Fibroblast of lung (primary cell): ENCODE data around the gene WDR64. TPM values are rescaled to one million over a fixed set of nuclear protein-coding genes. Genes with fewer than 3 reads are reported as not detected.
A peak's percentile ranks its signal among the peaks of the same experiment; 100 is the strongest.

Source experiments
- DNase-seq, 2 donors: peaks; one replicate each; pipeline versions ENCODE4 v3.0.0 to v3.0.0-alpha.2; 2010; ENCODE audit warnings: low read depth in 2 of 2
- H2AFZ ChIP-seq: 2 replicates; pipeline ENCODE4 v1.5.1; 2012; ENCODE audit warnings: low read length, control low read depth, inconsistent platforms
- H3K27ac ChIP-seq: 2 replicates; pipeline ENCODE4 v1.5.1; 2011; ENCODE audit warnings: low read length, control low read depth; ENCODE audit not compliant: insufficient read depth
- H3K27me3 ChIP-seq: 2 replicates; pipeline ENCODE4 v1.5.1; 2011; ENCODE audit warnings: mild to moderate bottlenecking, low read length; ENCODE audit not compliant: control insufficient read depth, insufficient read depth
- H3K36me3 ChIP-seq: 2 replicates; pipeline ENCODE4 v1.5.1; 2011; ENCODE audit warnings: low read length; ENCODE audit not compliant: control insufficient read depth, insufficient read depth
- H3K4me1 ChIP-seq: 2 replicates; pipeline ENCODE4 v1.5.1; 2011; ENCODE audit warnings: low read length; ENCODE audit not compliant: control insufficient read depth, insufficient read depth; ENCODE audit errors: extremely low read depth
- H3K4me2 ChIP-seq: 2 replicates; pipeline ENCODE4 v1.5.1; 2011; ENCODE audit warnings: low read length, control low read depth; ENCODE audit not compliant: insufficient read depth; ENCODE audit errors: extremely low read depth
- H3K4me3 ChIP-seq, 4 experiments: fragments of 200-600 bp in 1 of 4; sonication (generic) in 1 of 4; replicated peaks in 1 of 4; 2 replicates each; pipeline ENCODE4 v1.5.1; 2011 to 2016; ENCODE audit warnings: low read length in 4 of 4, low read depth in 3 of 4, mild to moderate bottlenecking in 3 of 4, control low read depth in 2 of 4, inconsistent platforms in 1 of 4, mixed read lengths in 1 of 4; ENCODE audit not compliant: insufficient read depth in 1 of 4; ENCODE audit errors: control extremely low read depth in 1 of 4
- H3K79me2 ChIP-seq: 2 replicates; pipeline ENCODE4 v1.5.1; 2012; ENCODE audit warnings: mild to moderate bottlenecking, low read length, inconsistent platforms; ENCODE audit not compliant: control insufficient read depth, insufficient read depth
- H3K9ac ChIP-seq: 2 replicates; pipeline ENCODE4 v1.5.1; 2011; ENCODE audit warnings: mild to moderate bottlenecking, low read length, control low read depth; ENCODE audit not compliant: insufficient read depth
- H3K9me3 ChIP-seq: 2 replicates; pipeline ENCODE4 v1.5.1; 2012; ENCODE audit warnings: low read depth, low read length; ENCODE audit not compliant: control insufficient read depth, insufficient read depth
- H4K20me1 ChIP-seq: 2 replicates; pipeline ENCODE4 v1.5.1; 2011; ENCODE audit warnings: low read length; ENCODE audit not compliant: control insufficient read depth, insufficient read depth; ENCODE audit errors: extremely low read depth
- EZH2 ChIP-seq: IDR thresholded peaks from 2 replicates; pipeline ENCODE4 v1.5.1; 2012; ENCODE audit warnings: low read length, control low read depth, mild to moderate bottlenecking; ENCODE audit errors: missing control alignments
- polyA plus RNA-seq, 2 donors: library from polyadenylated mRNA; depleted of rRNA in 1 of 2; stranded (reverse) in 1 of 2; unstranded in 1 of 2; fragments of >200 nt; gene quantifications; 2 replicates each; pipeline ENCODE4 v1.2.1, GENCODE V29; 2011 to 2012; ENCODE audit warnings: missing spikeins in 1 of 2
- total RNA-seq: library from RNA; depleted of rRNA; stranded (reverse); fragments of >200 nt; gene quantifications from 2 replicates; pipeline ENCODE4 v1.2.1, GENCODE V29; 2014
- TF ChIP-seq, protein P1 (sequence below), 2 donors: IDR thresholded peaks in 1 of 2; conservative IDR thresholded peaks in 1 of 2; 1 replicate in 1 of 2; 2 replicates in 1 of 2; pipeline ENCODE4 v1.5.1; 2011 to 2012; ENCODE audit warnings: low read length in 2 of 2, control low read depth in 1 of 2, inconsistent platforms in 1 of 2, low read depth in 1 of 2, mild to moderate bottlenecking in 1 of 2

The WDR64 gene
- total and polyA plus RNA-seq, 2 donors (not counting 1 experiment from before 2014, with no cell fraction given): not detected

DNA sequence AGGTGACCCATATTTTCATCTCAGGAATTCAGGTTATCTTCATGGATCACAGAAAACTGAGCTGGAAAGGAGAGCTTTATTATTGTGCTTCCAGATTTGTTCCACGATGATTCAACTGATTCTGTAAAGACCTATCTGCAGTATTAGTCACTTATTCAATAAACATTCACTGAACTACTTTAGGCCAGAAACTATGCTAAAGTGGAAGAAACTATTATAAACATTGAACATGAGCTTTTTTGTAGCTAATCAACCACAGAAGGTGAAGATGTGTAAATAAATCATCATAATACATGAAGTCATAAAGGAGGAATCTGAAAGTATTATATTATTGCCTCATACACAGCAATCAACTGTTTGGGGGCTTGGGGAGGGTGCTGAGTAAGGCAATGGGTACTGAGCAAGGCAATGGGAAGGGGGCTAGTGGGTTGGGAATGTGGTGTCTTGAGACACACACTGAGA lies 165.3 kb downstream of the WDR64 start:
- H4K20me1 ChIP-seq: no peaks in the 10 kb centered on the region
- TF ChIP-seq, protein P1, sequence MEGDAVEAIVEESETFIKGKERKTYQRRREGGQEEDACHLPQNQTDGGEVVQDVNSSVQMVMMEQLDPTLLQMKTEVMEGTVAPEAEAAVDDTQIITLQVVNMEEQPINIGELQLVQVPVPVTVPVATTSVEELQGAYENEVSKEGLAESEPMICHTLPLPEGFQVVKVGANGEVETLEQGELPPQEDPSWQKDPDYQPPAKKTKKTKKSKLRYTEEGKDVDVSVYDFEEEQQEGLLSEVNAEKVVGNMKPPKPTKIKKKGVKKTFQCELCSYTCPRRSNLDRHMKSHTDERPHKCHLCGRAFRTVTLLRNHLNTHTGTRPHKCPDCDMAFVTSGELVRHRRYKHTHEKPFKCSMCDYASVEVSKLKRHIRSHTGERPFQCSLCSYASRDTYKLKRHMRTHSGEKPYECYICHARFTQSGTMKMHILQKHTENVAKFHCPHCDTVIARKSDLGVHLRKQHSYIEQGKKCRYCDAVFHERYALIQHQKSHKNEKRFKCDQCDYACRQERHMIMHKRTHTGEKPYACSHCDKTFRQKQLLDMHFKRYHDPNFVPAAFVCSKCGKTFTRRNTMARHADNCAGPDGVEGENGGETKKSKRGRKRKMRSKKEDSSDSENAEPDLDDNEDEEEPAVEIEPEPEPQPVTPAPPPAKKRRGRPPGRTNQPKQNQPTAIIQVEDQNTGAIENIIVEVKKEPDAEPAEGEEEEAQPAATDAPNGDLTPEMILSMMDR (conservative IDR thresholded peaks at IDR 0.05 in 1 of 2, IDR thresholded peaks at IDR 0.05 in 1 of 2; ENCODE audit: low read depth in 1 of 2, low read length in 2 of 2): no peak
- TF ChIP-seq EZH2: no peak
- no peak overlapping the region for H3K4me3 ChIP-seq
- no peak overlapping the region for H3K9ac ChIP-seq
- H3K9me3 ChIP-seq: no peaks in the 10 kb centered on the region
- H3K4me1 ChIP-seq: peaks cover 12% of the 10 kb centered on the region
- H3K4me2 ChIP-seq: peak overlapping the region; percentile 66
- H2AFZ ChIP-seq: no peak overlapping the region
- H3K27me3 ChIP-seq: no peaks in the 10 kb centered on the region
- peak; percentile 91 to 94 for DNase-seq
- no peaks in the 10 kb centered on the region for H3K36me3 ChIP-seq
- H3K79me2 ChIP-seq: no peaks in the 10 kb centered on the region
- H3K27ac ChIP-seq: peak overlapping the region; percentile 39

DNA sequence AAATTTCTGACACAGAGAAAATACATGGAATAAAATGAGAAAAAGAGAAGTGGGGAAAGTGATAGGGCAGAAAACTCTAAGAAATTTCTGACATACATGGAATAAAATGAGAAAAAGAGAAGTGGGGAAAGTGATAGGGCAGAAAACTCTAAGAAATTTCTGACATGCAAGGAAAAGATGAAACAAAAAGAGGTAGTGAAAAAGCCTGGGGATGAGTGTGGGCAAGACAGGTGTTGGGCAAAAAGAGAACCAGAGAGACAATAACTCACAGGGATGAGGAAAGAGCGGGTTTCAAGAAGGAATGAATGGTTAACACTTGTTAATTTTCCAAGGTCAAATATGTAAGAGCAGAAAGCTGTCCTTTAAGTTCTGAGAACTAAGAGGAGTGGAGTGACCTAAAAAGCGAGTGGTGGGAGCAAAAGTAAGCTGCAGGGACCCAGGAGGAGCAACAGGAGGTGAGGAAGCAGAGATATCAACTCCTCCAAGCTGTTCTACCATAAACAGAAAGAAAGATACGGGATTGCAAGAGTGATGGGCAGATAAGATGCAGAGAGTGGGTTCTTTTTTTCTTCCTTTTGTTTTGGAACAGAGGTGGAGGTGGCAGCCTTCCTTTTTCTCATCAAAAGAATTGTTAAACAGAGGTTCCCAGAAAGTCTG lies 166.0 kb downstream of the WDR64 start:
- no peak overlapping the region for H2AFZ ChIP-seq
- H3K27ac ChIP-seq: no peak overlapping the region
- no peak overlapping the region for H3K4me2 ChIP-seq
- no peak overlapping the region for H3K9ac ChIP-seq
- TF ChIP-seq, protein P1 (conservative IDR thresholded peaks at IDR 0.05 in 1 of 2, IDR thresholded peaks at IDR 0.05 in 1 of 2; ENCODE audit: low read depth in 1 of 2, low read length in 2 of 2): no peak
- TF ChIP-seq EZH2: no peak
- no peak overlapping the region for H3K4me3 ChIP-seq
- H3K36me3 ChIP-seq: no peaks in the 10 kb centered on the region
- peaks cover 12% of the 10 kb centered on the region for H3K4me1 ChIP-seq
- no peaks in the 10 kb centered on the region for H4K20me1 ChIP-seq
- no peaks in the 10 kb centered on the region for H3K9me3 ChIP-seq
- no peaks in the 10 kb centered on the region for H3K79me2 ChIP-seq
- DNase-seq: no peak
- no peaks in the 10 kb centered on the region for H3K27me3 ChIP-seq

DNA sequence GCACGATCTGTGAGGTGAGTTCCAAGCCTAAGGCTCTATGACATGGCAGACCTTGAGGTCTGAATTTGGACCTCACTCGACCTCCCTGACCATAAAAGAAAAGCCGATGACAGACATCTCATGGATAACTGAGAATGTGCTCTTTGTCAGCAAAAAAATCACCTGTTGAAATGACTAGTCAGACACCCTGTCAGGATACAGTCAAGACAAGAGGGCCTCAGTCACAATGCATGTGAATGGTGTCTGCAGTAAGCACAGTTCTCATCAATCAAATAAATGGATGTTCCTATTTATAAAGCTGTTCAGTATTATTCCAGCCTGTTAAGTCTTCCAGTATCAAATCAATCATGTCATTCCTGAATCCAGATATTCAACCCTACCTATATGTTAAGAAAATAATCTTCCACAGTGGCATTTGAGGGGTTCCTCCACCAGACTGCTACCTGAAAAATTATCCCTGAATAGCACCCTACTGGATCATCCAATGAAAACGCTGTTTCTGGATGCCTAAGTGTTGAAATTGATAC lies 167.3 kb downstream of the WDR64 start:
- Histone ChIP-seq H4K20me1 (no peaks in the 10 kb centered on the region), H2AFZ (no peak overlapping the region)
- no peak for TF ChIP-seq EZH2
- TF ChIP-seq, protein P1 (conservative IDR thresholded peaks at IDR 0.05 in 1 of 2, IDR thresholded peaks at IDR 0.05 in 1 of 2; ENCODE audit: low read depth in 1 of 2, low read length in 2 of 2): no peak

More for the DNA sequence above, 167.3 kb downstream of the WDR64 start:
- Histone ChIP-seq H3K27ac (no peak overlapping the region), H3K4me3 (no peak overlapping the region), H3K27me3 (no peaks in the 10 kb centered on the region), H3K4me1 (peaks cover 12% of the 10 kb centered on the region), H3K9me3 (no peaks in the 10 kb centered on the region), H3K36me3 (no peaks in the 10 kb centered on the region), H3K9ac (no peak overlapping the region), H3K4me2 (no peak overlapping the region), H3K79me2 (no peaks in the 10 kb centered on the region)
- DNase-seq: no peak
